GM19463 (cell line): ENCODE data around the gene F12.
A peak's percentile ranks its signal among the peaks of the same experiment; 100 is the strongest.

Experiments
- ATAC-seq: cut with Tn5 transposase; IDR thresholded peaks from one replicate; pipeline ENCODE4 v1.9.1; 2021; ENCODE audit warnings: mild to moderate bottlenecking, moderate library complexity; ENCODE audit not compliant: unreplicated experiment

The F12 gene

DNA sequence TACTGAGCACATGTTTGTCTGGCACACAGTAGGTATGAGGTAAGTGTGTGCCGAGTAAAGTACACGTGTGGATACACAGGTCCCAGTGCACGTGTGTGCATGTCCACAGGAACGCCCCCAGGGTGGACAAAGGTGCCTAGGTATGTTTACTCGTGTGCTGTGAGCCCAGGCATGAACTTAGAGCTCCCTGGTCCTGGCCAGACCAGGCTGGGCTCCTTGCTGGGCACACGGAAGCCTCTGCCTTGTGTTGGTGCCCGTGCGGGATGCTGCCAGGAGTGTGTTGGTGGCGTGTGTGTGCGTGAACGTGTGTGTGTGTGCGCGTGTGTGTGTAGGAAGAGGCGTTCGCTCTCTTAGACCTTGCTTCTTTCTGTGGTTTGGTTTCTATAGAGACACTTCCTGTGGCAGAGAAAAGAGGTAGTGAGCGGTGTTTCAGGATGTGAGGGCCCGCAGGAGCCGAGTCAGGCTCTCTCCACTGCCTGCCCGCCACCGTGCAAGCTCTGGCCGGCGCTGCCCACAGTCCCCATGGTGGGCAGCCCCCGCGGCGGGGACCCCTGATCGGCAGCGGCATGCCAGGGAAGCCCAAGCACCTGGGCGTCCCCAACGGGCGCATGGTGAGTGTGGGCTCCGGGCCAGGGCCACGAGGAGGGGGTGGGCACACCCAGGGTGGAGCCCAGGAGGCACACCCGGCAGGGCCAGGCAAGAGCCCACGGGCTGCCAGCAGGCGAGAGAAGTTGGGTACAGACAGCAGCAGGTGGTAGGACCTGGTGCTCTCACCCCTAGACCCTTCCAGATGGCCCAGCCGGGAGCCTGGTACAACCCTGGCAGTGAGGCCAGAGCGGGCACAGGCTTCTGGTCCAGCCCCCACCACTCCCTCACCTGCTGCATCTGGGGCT, 51.7 kb downstream of the F12 start, which contains the start of gene RGS14:
Gene RGS14 (plus strand): TSS at position 466 of the 893 bp plus-strand sequence. CDS start 101 bp downstream, at position 567.
- peak; percentile 94 for ATAC-seq

DNA sequence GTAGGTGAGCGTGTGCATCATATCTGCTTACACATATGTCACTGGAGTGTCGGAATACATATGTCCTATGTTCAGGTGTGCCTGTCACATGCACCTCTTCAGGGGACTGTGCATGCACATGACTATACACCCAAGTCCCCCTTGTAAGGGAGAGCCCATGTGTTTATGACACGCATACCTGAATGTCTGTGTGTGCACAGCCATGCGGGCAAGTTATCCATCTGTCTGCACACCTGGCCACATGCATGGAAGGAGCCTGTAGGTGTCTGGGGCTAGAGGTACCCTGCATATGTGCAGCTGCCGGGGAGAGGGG, 52.3 kb downstream of the F12 start:
- no peak for ATAC-seq

DNA sequence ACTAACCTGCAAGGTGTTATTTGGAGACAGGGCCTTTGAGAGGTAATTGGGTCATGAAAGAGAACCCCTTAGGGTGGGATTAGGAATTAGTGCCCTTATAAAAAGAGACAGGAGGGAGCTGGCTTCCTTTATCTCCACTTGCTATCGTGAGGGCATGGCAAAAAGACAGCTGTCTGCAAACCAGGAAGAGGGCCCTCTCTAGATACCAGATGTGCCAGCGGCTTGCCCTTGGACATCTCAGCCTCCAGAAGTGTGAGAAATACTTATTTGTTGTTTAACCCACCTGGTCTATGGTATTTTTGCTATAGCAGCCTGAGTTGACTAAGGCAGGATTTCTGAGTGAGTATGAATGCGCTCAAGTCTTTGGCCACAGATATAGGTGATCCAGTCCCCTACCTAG, 52.6 kb downstream of the F12 start:
- ATAC-seq, result no peak

DNA sequence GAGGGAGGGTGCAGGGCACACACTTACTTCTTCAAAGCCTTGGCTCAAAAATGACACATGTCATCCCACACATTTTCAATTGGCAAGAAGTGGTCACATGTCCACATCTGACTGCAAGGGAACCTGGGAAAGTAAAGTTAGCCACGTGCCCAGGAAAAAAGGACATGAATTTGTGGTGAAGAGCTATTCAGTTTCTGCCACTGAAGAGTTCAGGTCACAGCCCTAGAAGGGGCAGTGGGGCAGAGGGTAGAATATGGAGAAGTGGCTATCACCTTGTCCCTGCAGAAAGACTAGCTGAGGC, 53.5 kb downstream of the F12 start:
- no peak for ATAC-seq

DNA sequence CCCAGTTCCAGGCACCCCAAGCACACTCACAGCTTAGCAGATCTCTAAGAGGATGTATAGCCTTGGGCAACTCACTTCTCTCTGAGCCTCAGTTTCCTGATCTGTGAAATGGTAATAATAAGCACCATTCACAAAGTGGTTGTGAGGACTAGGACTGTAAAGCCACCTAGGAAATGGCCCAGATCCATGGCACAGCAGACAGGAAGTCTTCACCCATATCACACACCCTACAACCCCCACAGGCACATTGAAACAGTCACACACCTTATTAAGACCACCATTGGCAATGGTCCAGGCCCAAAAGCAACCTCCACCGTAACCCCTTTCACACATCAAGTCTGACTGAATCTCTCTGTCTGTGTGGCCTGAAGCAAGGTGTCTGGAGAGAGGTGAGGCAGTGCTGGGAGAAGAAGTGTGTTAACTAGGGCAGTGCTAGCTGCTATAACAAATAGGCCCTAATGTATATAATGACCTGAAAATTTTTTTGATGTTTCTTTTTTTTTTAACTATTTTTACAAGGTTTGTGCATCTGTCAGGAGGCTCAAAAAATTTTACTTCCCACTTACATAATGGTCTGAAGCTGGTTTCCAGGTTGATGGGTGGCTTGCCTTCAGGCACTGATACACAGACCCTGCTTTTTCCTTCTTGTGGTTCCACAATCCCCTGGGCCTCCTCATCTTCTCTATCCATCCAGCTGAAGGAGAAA, 54.0 kb downstream of the F12 start:
- ATAC-seq, result no peak

DNA sequence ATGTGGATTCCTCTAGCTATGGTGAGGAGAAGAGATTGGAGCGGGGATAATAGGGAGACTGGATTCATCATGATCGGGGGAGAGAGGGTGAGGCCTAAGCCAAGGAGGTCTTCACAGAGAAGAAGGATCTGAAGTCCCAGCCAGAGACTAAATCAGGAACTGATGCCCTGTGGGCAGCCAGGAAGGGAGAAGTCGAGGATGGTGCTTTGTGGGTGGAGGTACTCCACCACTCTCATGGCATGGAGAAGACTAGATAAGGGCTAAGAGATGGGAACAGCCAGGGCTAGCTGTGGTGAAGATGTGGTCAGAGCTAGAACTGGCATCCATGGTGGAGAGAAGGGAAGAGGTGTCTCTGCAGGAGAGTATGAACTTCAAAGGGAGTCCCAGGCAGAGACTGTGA, 54.7 kb downstream of the F12 start:
- ATAC-seq, result no peak

DNA sequence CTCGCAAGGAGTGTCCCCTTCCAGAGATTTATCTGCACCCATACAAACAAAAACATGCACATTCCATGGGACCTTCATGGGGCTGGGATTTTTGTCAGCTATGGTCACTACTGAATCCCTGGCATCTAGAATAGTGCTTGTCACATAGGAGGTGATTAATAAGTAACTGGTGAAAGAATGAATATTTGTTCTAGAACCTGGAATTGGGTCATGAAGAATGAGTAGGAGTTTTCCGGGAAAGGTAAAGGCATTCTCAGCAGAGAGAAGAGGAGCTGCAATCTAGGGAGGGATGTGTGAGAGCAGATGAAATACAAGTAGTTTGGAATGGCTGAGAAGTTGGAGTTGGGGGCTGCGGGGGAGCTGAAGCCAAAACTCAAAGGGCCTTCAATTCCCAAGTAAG, 55.1 kb downstream of the F12 start:
- no peak for ATAC-seq

DNA sequence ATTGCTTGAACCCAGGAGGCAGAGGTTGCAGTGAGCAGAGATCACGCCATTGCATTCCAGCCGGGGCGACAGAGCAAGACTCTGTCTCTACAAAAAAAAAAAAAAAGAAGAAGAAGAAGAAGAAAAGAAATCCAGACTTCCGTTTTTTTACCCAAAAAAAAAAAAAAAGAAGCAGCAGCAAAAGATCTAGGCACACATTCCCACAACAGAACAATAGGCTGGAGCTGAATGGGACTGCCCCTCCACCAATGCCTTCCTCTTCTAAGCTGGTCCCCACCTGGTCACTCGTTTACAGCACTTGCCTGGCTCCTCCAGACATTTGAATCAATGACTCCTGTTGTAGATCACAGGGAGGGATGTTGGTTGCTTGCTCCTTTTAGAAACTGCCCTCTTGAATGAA, 56.3 kb downstream of the F12 start:
- no peak for ATAC-seq
